ENCODE results near the gene BRD4. TPM values are rescaled to one million over a fixed set of nuclear protein-coding genes. Genes with fewer than 3 reads are reported as not detected.
"Not testable (repeated sequence)": the region's sequence is repeated elsewhere in the genome, so short reads cannot be mapped to it uniquely, and the experiment has no call there.

The BRD4 gene
- total RNA-seq, 1 donor from 2014 or later, result 153 TPM

- Mint-ChIP-seq H3K27me3 (ENCODE audit: low read depth) (no peaks in the 10 kb centered on the region), H3K9me3 (no peaks in the 10 kb centered on the region), H3K27ac (no peak overlapping the region), H3K4me3 (no peak overlapping the region), H3K4me1 (no peaks in the 10 kb centered on the region), H3K36me3 (peaks cover 50% of the 10 kb centered on the region)
- DNase-seq (ENCODE audit: low spot score in 2 of 2, unreplicated experiment in 2 of 2), result no peak
- TF ChIP-seq CTCF (IDR thresholded peaks at IDR 0.05; ENCODE audit: unreplicated experiment), result no peak
Measured at GRCh38 chr19:15357906-15358305, 25.6 kb upstream of the BRD4 start.

- Mint-ChIP-seq H3K4me1 (no peaks in the 10 kb centered on the region), H3K27me3 (ENCODE audit: low read depth) (no peaks in the 10 kb centered on the region), H3K36me3 (peaks cover 41% of the 10 kb centered on the region), H3K4me3 (no peak overlapping the region), H3K27ac (peak overlapping the region; percentile 30), H3K9me3 (no peaks in the 10 kb centered on the region)
- DNase-seq (ENCODE audit: low spot score in 2 of 2, unreplicated experiment in 2 of 2), result no peak
- no peak for TF ChIP-seq CTCF (IDR thresholded peaks at IDR 0.05; ENCODE audit: unreplicated experiment)
Measured at GRCh38 chr19:15354566-15355296, 22.4 kb upstream of the BRD4 start.

- no peaks in the 10 kb centered on the region for H3K27me3 Mint-ChIP-seq (ENCODE audit: low read depth)
- TF ChIP-seq CTCF (IDR thresholded peaks at IDR 0.05; ENCODE audit: unreplicated experiment), result no peak
Measured at GRCh38 chr19:15353908-15354307, 21.6 kb upstream of the BRD4 start.

DNA sequence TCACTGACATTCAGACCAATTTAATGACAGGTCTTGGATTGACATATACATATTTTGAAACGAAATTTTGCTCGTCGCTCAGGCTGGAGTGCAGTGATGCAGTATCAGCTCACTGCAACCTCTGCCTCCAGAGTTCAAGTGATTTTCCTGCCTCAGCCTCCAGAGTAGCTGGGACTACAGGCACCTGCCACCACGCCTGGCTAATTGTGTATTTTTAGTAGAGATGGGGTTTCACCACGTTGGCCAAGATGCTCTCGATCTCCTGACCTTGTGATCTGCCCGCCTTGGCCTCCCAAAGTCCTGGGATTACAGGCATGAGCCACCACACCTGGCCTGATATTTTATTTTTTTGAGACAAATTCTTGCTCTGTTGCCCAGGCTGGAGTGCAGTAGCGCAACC is 20.2 kb upstream of the BRD4 start:
- not testable (repeated sequence) for H3K27ac Mint-ChIP-seq; H3K27me3 Mint-ChIP-seq (ENCODE audit: low read depth); H3K9me3 Mint-ChIP-seq

More at GRCh38 chr19:15353908-15354307, 21.6 kb upstream of the BRD4 start:
- H3K4me3 Mint-ChIP-seq, result no peak overlapping the region
- no peaks in the 10 kb centered on the region for H3K9me3 Mint-ChIP-seq
- peaks cover 36% of the 10 kb centered on the region for H3K36me3 Mint-ChIP-seq
- no peak overlapping the region for H3K27ac Mint-ChIP-seq
- no peaks in the 10 kb centered on the region for H3K4me1 Mint-ChIP-seq
- no peak for DNase-seq (ENCODE audit: low spot score in 2 of 2, unreplicated experiment in 2 of 2)

DNA sequence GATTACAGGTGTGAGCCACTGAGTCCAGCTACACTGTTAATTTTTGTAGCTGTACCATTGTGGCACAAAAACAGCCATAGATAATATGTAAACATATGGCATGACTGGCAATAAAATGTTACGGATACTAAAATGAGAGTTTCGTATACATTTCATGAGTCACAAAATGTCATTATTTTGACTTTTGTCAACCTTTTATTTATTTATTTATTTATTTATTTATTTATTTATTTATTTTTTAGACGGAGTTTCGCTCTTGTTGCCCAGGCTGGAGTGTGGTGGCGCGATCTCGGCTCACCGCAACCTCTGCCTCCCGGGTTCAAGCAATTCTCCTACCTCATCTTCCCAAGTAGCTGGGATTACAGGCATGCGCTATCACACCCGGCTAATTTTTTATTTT is 9.0 kb upstream of the BRD4 start:
- H3K4me3 Mint-ChIP-seq; DNase-seq (ENCODE audit: low spot score in 2 of 2, unreplicated experiment in 2 of 2); H3K27me3 Mint-ChIP-seq (ENCODE audit: low read depth); H3K9me3 Mint-ChIP-seq; H3K27ac Mint-ChIP-seq; H3K4me1 Mint-ChIP-seq: not testable (repeated sequence)
- peaks cover 10% of the 10 kb centered on the region for H3K36me3 Mint-ChIP-seq

More for the DNA sequence above, 20.2 kb upstream of the BRD4 start:
- H3K4me3 Mint-ChIP-seq; DNase-seq (ENCODE audit: low spot score in 2 of 2, unreplicated experiment in 2 of 2); H3K4me1 Mint-ChIP-seq: not testable (repeated sequence)
- H3K36me3 Mint-ChIP-seq, result peaks cover 23% of the 10 kb centered on the region

DNA sequence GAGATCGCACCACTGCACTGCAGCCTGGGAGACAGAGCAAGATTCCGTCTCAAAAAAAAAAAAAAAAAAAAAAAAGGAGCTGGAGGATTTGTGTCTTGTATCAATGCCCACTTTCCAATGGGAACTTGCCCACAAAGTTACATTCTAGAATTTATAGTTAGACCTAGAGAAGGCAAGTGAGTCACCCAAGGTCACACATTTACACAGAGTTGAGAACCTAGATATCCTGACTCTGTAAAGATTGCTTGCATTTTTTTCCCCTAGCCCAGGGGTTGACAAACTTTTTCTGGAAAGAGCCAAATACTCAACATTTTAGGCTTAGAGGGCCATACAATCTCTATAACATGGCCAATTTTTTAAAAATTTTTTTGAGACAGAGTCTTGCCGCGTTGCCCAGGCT is 7.7 kb upstream of the BRD4 start:
- DNase-seq (ENCODE audit: low spot score in 2 of 2, unreplicated experiment in 2 of 2), result no peak
- no peaks in the 10 kb centered on the region for H3K27me3 Mint-ChIP-seq (ENCODE audit: low read depth)
- H3K4me1 Mint-ChIP-seq, result no peaks in the 10 kb centered on the region
- TF ChIP-seq CTCF (IDR thresholded peaks at IDR 0.05; ENCODE audit: unreplicated experiment), result no peak
- H3K27ac Mint-ChIP-seq, result no peak overlapping the region
- H3K4me3 Mint-ChIP-seq, result no peak overlapping the region
- no peaks in the 10 kb centered on the region for H3K9me3 Mint-ChIP-seq
- H3K36me3 Mint-ChIP-seq, result peaks cover 3% of the 10 kb centered on the region
